Stimulated activated CD8-positive, alpha-beta memory T cell treated with anti-CD3 and anti-CD28 coated beads, Interleukin-15, amount 100 ng/mL, for 48 hours (primary cell): ENCODE measurements around the gene MARCKSL1.

Experiments
- DNase-seq, 2 donors: peaks; one replicate each; pipeline ENCODE4 v3.0.0-alpha.2; 2020; ENCODE audit warnings: low read depth in 2 of 2

The MARCKSL1 gene

GRCh38 chr1:32352831-32353383, 16.9 kb upstream of the MARCKSL1 start:
- no peak for DNase-seq

- DNase-seq, result no peak
These were observed 16.3 kb upstream of the MARCKSL1 start for GRCh38 chr1:32352239-32352745.

GRCh38 chr1:32351399-32352238, 15.6 kb upstream of the MARCKSL1 start:
- peak; percentile 77 to 81 for DNase-seq

- DNase-seq, result peak; percentile 49 to 60
These were observed 14.9 kb upstream of the MARCKSL1 start for GRCh38 chr1:32350785-32351398.

- DNase-seq, result no peak
These were observed 13.2 kb upstream of the MARCKSL1 start for GRCh38 chr1:32349211-32349708.

- DNase-seq, result no peak
These were observed 10.6 kb upstream of the MARCKSL1 start for GRCh38 chr1:32346532-32347157.

- no peak for DNase-seq
These were observed 9.3 kb upstream of the MARCKSL1 start for GRCh38 chr1:32345289-32345827.

GRCh38 chr1:32342704-32343103, 6.7 kb upstream of the MARCKSL1 start:
- DNase-seq, result no peak

GRCh38 chr1:32341971-32342370, 5.9 kb upstream of the MARCKSL1 start:
- DNase-seq, result no peak

GRCh38 chr1:32341186-32341757, 5.2 kb upstream of the MARCKSL1 start:
- DNase-seq, result no peak

- peak in 1 of 2 donors; percentile 40 for DNase-seq
These were observed 3.4 kb upstream of the MARCKSL1 start for GRCh38 chr1:32339363-32339978.

- no peak for DNase-seq
These were observed 2.7 kb upstream of the MARCKSL1 start for GRCh38 chr1:32338637-32339145.

GRCh38 chr1:32337855-32338636, 2.0 kb upstream of the MARCKSL1 start:
- no peak for DNase-seq

GRCh38 chr1:32336963-32337675, 1.1 kb upstream of the MARCKSL1 start:
- DNase-seq, result peak; percentile 56 to 67

- no peak for DNase-seq
These were observed 529 bp upstream of the MARCKSL1 start for GRCh38 chr1:32336591-32336932.

- no peak for DNase-seq
These were observed 571 bp downstream of the MARCKSL1 start for GRCh38 chr1:32335535-32335789.

- peak; percentile 32 to 38 for DNase-seq
These were observed 1.0 kb downstream of the MARCKSL1 start for GRCh38 chr1:32334864-32335534.

GRCh38 chr1:32334274-32334861, 1.7 kb downstream of the MARCKSL1 start:
- DNase-seq, result no peak
